ENCODE data around the gene NCF4.

DNA sequence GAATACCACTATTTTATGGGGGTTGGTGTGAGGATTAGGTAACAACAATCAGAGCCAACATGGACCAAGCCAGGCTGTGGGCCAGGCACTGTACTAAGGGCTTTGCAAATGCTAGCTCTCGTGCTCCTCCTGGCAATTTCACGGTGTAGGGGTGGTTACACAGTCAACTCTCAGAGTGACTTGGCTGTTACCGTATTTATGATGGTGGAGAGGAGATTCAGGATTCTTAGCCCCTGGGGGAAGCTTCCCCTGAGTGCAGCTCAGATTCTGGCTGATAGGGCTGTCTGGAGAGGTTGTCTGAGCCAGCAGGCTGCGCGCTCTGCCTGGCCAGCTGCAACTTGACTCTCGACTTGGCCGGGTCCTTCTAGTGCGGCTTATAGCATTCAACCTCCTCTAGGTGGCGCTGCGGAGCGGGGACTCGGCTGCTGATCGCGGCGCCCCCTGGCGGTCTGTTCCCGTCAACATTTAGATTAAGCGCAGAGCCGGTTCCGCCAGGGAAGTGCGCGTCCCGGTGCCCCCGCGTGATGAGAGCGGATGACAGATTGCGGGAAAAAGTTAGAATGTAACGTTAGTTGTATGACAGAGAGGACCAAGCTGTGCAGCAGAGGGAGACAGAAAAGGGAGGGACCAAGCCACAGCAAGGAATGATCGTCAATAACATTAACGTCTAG is 4.5 kb upstream of the NCF4 start:
- TF ChIP-seq EZH2 (optimal IDR thresholded peaks at IDR 0.05; ENCODE audit: low read depth, low read length), result no peak
- peak; percentile 100 for TF ChIP-seq CTCF (IDR thresholded peaks at IDR 0.05; ENCODE audit: low read length)

Measured in MM.1S (cell line).